ENCODE measurements around the gene LZTFL1.
A peak's percentile ranks its signal among the peaks of the same experiment; 100 is the strongest.

Gene LZTFL1

GRCh38 chr3:45807681-45808540 is 34.0 kb downstream of the LZTFL1 start:
- DNase-seq, result no peak
- H3K4me1 Mint-ChIP-seq, result peaks cover 6% of the 10 kb centered on the region
- no peaks in the 10 kb centered on the region for H3K36me3 Mint-ChIP-seq (ENCODE audit: low read depth)
- no peak overlapping the region for H3K4me3 Mint-ChIP-seq
- no peaks in the 10 kb centered on the region for H3K27me3 Mint-ChIP-seq
- no peak overlapping the region for H3K27ac Mint-ChIP-seq
- no peak for ATAC-seq
- no peaks in the 10 kb centered on the region for H3K9me3 Mint-ChIP-seq

- Mint-ChIP-seq H3K4me1 (peaks cover 6% of the 10 kb centered on the region), H3K27ac (no peak overlapping the region), H3K27me3 (no peaks in the 10 kb centered on the region), H3K36me3 (ENCODE audit: low read depth) (no peaks in the 10 kb centered on the region), H3K4me3 (no peak overlapping the region), H3K9me3 (no peaks in the 10 kb centered on the region)
- DNase-seq (no peak), ATAC-seq (no peak)
Measured at GRCh38 chr3:45807133-45807532, 34.8 kb downstream of the LZTFL1 start.

- Mint-ChIP-seq H3K27ac (no peak overlapping the region), H3K9me3 (no peaks in the 10 kb centered on the region), H3K4me3 (no peak overlapping the region), H3K4me1 (peaks cover 6% of the 10 kb centered on the region), H3K36me3 (ENCODE audit: low read depth) (no peaks in the 10 kb centered on the region), H3K27me3 (no peaks in the 10 kb centered on the region)
- ATAC-seq (no peak), DNase-seq (no peak)
Measured at GRCh38 chr3:45806072-45806471, 35.8 kb downstream of the LZTFL1 start.

- H3K27ac Mint-ChIP-seq, result no peak overlapping the region
- peaks cover 12% of the 10 kb centered on the region for H3K27me3 Mint-ChIP-seq
- peaks cover 6% of the 10 kb centered on the region for H3K4me1 Mint-ChIP-seq
- no peak overlapping the region for H3K4me3 Mint-ChIP-seq
- no peak for ATAC-seq
- H3K36me3 Mint-ChIP-seq (ENCODE audit: low read depth), result no peaks in the 10 kb centered on the region
- H3K9me3 Mint-ChIP-seq, result no peaks in the 10 kb centered on the region
- DNase-seq, result no peak
Measured at GRCh38 chr3:45803252-45803935, 38.5 kb downstream of the LZTFL1 start.

GRCh38 chr3:45802146-45802545 is 39.8 kb downstream of the LZTFL1 start:
- peaks cover 23% of the 10 kb centered on the region for H3K27me3 Mint-ChIP-seq
- no peak overlapping the region for H3K4me3 Mint-ChIP-seq
- no peak overlapping the region for H3K27ac Mint-ChIP-seq
- H3K36me3 Mint-ChIP-seq (ENCODE audit: low read depth), result no peaks in the 10 kb centered on the region
- H3K9me3 Mint-ChIP-seq, result no peaks in the 10 kb centered on the region
- DNase-seq (no peak), ATAC-seq (no peak)
- H3K4me1 Mint-ChIP-seq, result peaks cover 6% of the 10 kb centered on the region

GRCh38 chr3:45800611-45801010 is 41.3 kb downstream of the LZTFL1 start:
- Mint-ChIP-seq H3K36me3 (ENCODE audit: low read depth) (no peaks in the 10 kb centered on the region), H3K27me3 (peaks cover 32% of the 10 kb centered on the region), H3K27ac (no peak overlapping the region), H3K9me3 (no peaks in the 10 kb centered on the region), H3K4me1 (peaks cover 2% of the 10 kb centered on the region), H3K4me3 (no peak overlapping the region)
- no peak for DNase-seq
- ATAC-seq, result no peak

GRCh38 chr3:45799586-45799985 is 42.3 kb downstream of the LZTFL1 start:
- no peaks in the 10 kb centered on the region for H3K9me3 Mint-ChIP-seq
- no peak overlapping the region for H3K4me3 Mint-ChIP-seq
- DNase-seq (no peak), ATAC-seq (no peak)
- H3K4me1 Mint-ChIP-seq, result peaks cover 6% of the 10 kb centered on the region
- H3K27ac Mint-ChIP-seq, result no peak overlapping the region
- H3K36me3 Mint-ChIP-seq (ENCODE audit: low read depth), result no peaks in the 10 kb centered on the region
- H3K27me3 Mint-ChIP-seq, result peaks cover 42% of the 10 kb centered on the region

GRCh38 chr3:45798034-45798433 is 43.9 kb downstream of the LZTFL1 start:
- ATAC-seq (no peak), DNase-seq (no peak)
- no peaks in the 10 kb centered on the region for H3K36me3 Mint-ChIP-seq (ENCODE audit: low read depth)
- H3K9me3 Mint-ChIP-seq, result no peaks in the 10 kb centered on the region
- peaks cover 6% of the 10 kb centered on the region for H3K4me1 Mint-ChIP-seq
- H3K27me3 Mint-ChIP-seq, result peaks cover 50% of the 10 kb centered on the region
- H3K27ac Mint-ChIP-seq, result no peak overlapping the region
- no peak overlapping the region for H3K4me3 Mint-ChIP-seq

GRCh38 chr3:45796902-45797637 is 44.8 kb downstream of the LZTFL1 start:
- Mint-ChIP-seq H3K4me1 (peaks cover 6% of the 10 kb centered on the region), H3K27ac (no peak overlapping the region), H3K36me3 (ENCODE audit: low read depth) (no peaks in the 10 kb centered on the region), H3K27me3 (peaks cover 50% of the 10 kb centered on the region), H3K4me3 (peak overlapping the region; percentile 48), H3K9me3 (no peaks in the 10 kb centered on the region)
- no peak for ATAC-seq
- no peak for DNase-seq

- Mint-ChIP-seq H3K4me1 (peaks cover 8% of the 10 kb centered on the region), H3K9me3 (no peaks in the 10 kb centered on the region), H3K4me3 (peak within 1 kb of the TSS; percentile 58), H3K27me3 (peaks cover 52% of the 10 kb centered on the region), H3K36me3 (ENCODE audit: low read depth) (no peaks in the 10 kb centered on the region), H3K27ac (no peak within 1 kb of the TSS)
- ATAC-seq (no peak), DNase-seq (peak; percentile 8)
Measured at GRCh38 chr3:45795882-45796765, 45.8 kb downstream of the LZTFL1 start, which contains the start of gene SLC6A20. SLC6A20 (minus strand) TSS chr3:45796536; CDS start chr3:45796419, 117 bp downstream.

- Mint-ChIP-seq H3K27me3 (peaks cover 52% of the 10 kb centered on the region), H3K4me1 (peaks cover 8% of the 10 kb centered on the region), H3K9me3 (no peaks in the 10 kb centered on the region), H3K27ac (no peak overlapping the region), H3K4me3 (peak overlapping the region; percentile 58), H3K36me3 (ENCODE audit: low read depth) (peaks cover 2% of the 10 kb centered on the region)
- DNase-seq, result no peak
- ATAC-seq, result no peak
Measured at GRCh38 chr3:45795509-45795881, 46.4 kb downstream of the LZTFL1 start.

GRCh38 chr3:45794660-45795059 is 47.3 kb downstream of the LZTFL1 start:
- peaks cover 8% of the 10 kb centered on the region for H3K4me1 Mint-ChIP-seq
- no peak for ATAC-seq
- peaks cover 2% of the 10 kb centered on the region for H3K36me3 Mint-ChIP-seq (ENCODE audit: low read depth)
- H3K4me3 Mint-ChIP-seq, result no peak overlapping the region
- peaks cover 3% of the 10 kb centered on the region for H3K9me3 Mint-ChIP-seq
- no peak overlapping the region for H3K27ac Mint-ChIP-seq
- peaks cover 52% of the 10 kb centered on the region for H3K27me3 Mint-ChIP-seq
- no peak for DNase-seq

GRCh38 chr3:45794177-45794560 is 47.8 kb downstream of the LZTFL1 start:
- ATAC-seq (no peak), DNase-seq (no peak)
- Mint-ChIP-seq H3K27me3 (peaks cover 47% of the 10 kb centered on the region), H3K9me3 (peaks cover 5% of the 10 kb centered on the region), H3K4me1 (peaks cover 8% of the 10 kb centered on the region), H3K4me3 (no peak overlapping the region), H3K27ac (no peak overlapping the region), H3K36me3 (ENCODE audit: low read depth) (peaks cover 2% of the 10 kb centered on the region)

Measured in activated naive CD8-positive, alpha-beta T cell treated with anti-CD3 and anti-CD28 coated beads, Interleukin-2, amount 50 U/mL, for 24 hours (primary cell).